Lung (tissue), 12 donors: ENCODE data around the gene HMX2. TPM values are rescaled to one million over a fixed set of nuclear protein-coding genes. Genes with fewer than 3 reads are reported as not detected.

Source experiments
- ATAC-seq: fragments of 200-7000 bp; cut with Tn5 transposase; one replicate; pipeline ENCODE4 v1.9.1; 2020; ENCODE audit warnings: moderate number of reproducible peaks; ENCODE audit not compliant: insufficient read depth, low FRiP score
- DNase-seq, 3 donors: peaks; one replicate each; pipeline ENCODE4 v3.0.0-alpha.2; 2013 to 2017
- H3K27ac ChIP-seq, 2 donors: one replicate each; pipeline ENCODE4 v1.5.1; 2013; ENCODE audit warnings: mild to moderate bottlenecking in 2 of 2, moderate library complexity in 2 of 2, control low read depth in 1 of 2, inconsistent platforms in 1 of 2, low read depth in 1 of 2, low read length in 1 of 2
- H3K27me3 ChIP-seq, 3 donors: one replicate each; pipeline ENCODE4 v1.5.1; 2013; ENCODE audit warnings: low read length in 2 of 3; ENCODE audit not compliant: control insufficient read depth in 3 of 3, insufficient read depth in 3 of 3
- H3K36me3 ChIP-seq, 4 donors: one replicate each; pipeline ENCODE4 v1.5.1; 2013; ENCODE audit warnings: low read length in 4 of 4, mild to moderate bottlenecking in 1 of 4, moderate library complexity in 1 of 4; ENCODE audit not compliant: control insufficient read depth in 4 of 4, insufficient read depth in 4 of 4
- H3K4me1 ChIP-seq, 5 donors: one replicate each; pipeline ENCODE4 v1.5.1; 2013; ENCODE audit warnings: low read length in 5 of 5, mild to moderate bottlenecking in 2 of 5, moderate library complexity in 1 of 5; ENCODE audit not compliant: control insufficient read depth in 5 of 5, insufficient read depth in 5 of 5
- H3K4me3 ChIP-seq: one replicate; pipeline ENCODE4 v1.5.1; 2013; ENCODE audit warnings: mild to moderate bottlenecking, control low read depth, moderate library complexity
- H3K9ac ChIP-seq, 2 donors: one replicate each; pipeline ENCODE4 v1.5.1; 2013; ENCODE audit warnings: low read length in 2 of 2, control low read depth in 1 of 2; ENCODE audit not compliant: insufficient read depth in 1 of 2
- H3K9me3 ChIP-seq, 4 donors: one replicate each; pipeline ENCODE4 v1.5.1; 2013; ENCODE audit warnings: low read length in 3 of 4, mild to moderate bottlenecking in 1 of 4, moderate library complexity in 1 of 4; ENCODE audit not compliant: control insufficient read depth in 4 of 4, insufficient read depth in 3 of 4
- CTCF ChIP-seq: IDR thresholded peaks from 2 replicates; pipeline ENCODE4 v1.5.1; 2012; ENCODE audit warnings: mild to moderate bottlenecking; ENCODE audit errors: control extremely low read depth, extremely low read depth
- WGBS, 2 donors: extraction: QIAGEN DNeasy Blood & Tissue Kit; methylation state at CpG; one replicate each; pipeline ENCODE4 v1.1.7; 2013; 5-methylcytosine and 5-hydroxymethylcytosine counted together
- polyA plus RNA-seq, 2 donors: library from polyadenylated mRNA; stranded (reverse); fragments of 200-250 nt; gene quantifications; one replicate each; pipeline ENCODE4 v1.2.1, GENCODE V29; 2013
- total RNA-seq, 2 donors: library from RNA; depleted of rRNA in 1 of 2; stranded (reverse); fragments of >200 nt in 1 of 2; gene quantifications; one replicate each; pipeline ENCODE4 v1.2.1, GENCODE V29; 2014 to 2021
- donor health status: control.
- donor health status: control.
- donor health status: Bipolar disorder and iron deficiency.
- donor health status: healthy.
- donor health status: DM: yes; HTN: yes; CAD: no.

Gene HMX2
- total and polyA plus RNA-seq, 4 donors: not detected

- no peak overlapping the region for H3K9ac ChIP-seq
- peaks cover 0 to 3% (median 0%) of the 10 kb centered on the region in 4 donors for H3K9me3 ChIP-seq
- H3K4me1 ChIP-seq: peaks cover 0 to 26% (median 4%) of the 10 kb centered on the region in 5 donors
- no peak for TF ChIP-seq CTCF
- DNase-seq: peak; percentile 75 to 77 (median 75)
- H3K4me3 ChIP-seq: no peak overlapping the region
- H3K36me3 ChIP-seq: no peaks in the 10 kb centered on the region
- WGBS, 2 donors: 4 to 5% methylated on average over 32 of the region's 32 CpGs
- H3K27ac ChIP-seq: no peak overlapping the region
- no peak for ATAC-seq
- peaks cover 12 to 84% (median 80%) of the 10 kb centered on the region in 3 donors for H3K27me3 ChIP-seq
Measured at GRCh38 chr10:123139521-123140163, 8.3 kb upstream of the HMX2 start.

GRCh38 chr10:123140164-123140982 is 7.6 kb upstream of the HMX2 start:
- no peak overlapping the region for H3K4me3 ChIP-seq
- peaks cover 0 to 8% (median 0%) of the 10 kb centered on the region in 4 donors for H3K9me3 ChIP-seq
- ATAC-seq: no peak
- H3K27ac ChIP-seq: no peak overlapping the region
- peaks cover 7 to 88% (median 82%) of the 10 kb centered on the region in 3 donors for H3K27me3 ChIP-seq
- no peaks in the 10 kb centered on the region for H3K36me3 ChIP-seq
- WGBS, 2 donors: 6% methylated on average over 42 to 43 of the region's 43 CpGs
- DNase-seq: no peak
- TF ChIP-seq CTCF: no peak
- H3K9ac ChIP-seq: no peak overlapping the region
- peaks cover 0 to 22% (median 4%) of the 10 kb centered on the region in 5 donors for H3K4me1 ChIP-seq

GRCh38 chr10:123140983-123141390 is 6.9 kb upstream of the HMX2 start:
- 8% methylated on average over 6 of the region's 6 CpGs for WGBS, 2 donors
- H3K9me3 ChIP-seq: peaks cover 0 to 10% (median 0%) of the 10 kb centered on the region in 4 donors
- DNase-seq: no peak
- no peak for TF ChIP-seq CTCF
- peaks cover 0 to 20% (median 4%) of the 10 kb centered on the region in 5 donors for H3K4me1 ChIP-seq
- no peak for ATAC-seq
- no peak overlapping the region for H3K27ac ChIP-seq
- no peak overlapping the region for H3K9ac ChIP-seq
- no peaks in the 10 kb centered on the region for H3K36me3 ChIP-seq
- no peak overlapping the region for H3K4me3 ChIP-seq
- peaks cover 7 to 94% (median 84%) of the 10 kb centered on the region in 3 donors for H3K27me3 ChIP-seq
